ENCODE results near the gene MAP2K6. TPM values are rescaled to one million over a fixed set of nuclear protein-coding genes. Genes with fewer than 3 reads are reported as not detected.
"Not testable (repeated sequence)": the region's sequence is repeated elsewhere in the genome, so short reads cannot be mapped to it uniquely, and the experiment has no call there.

Gene MAP2K6
- total RNA-seq, 1 donor from 2014 or later, result 2.9 TPM

- ATAC-seq; intact Hi-C loops (cut with micrococcal nuclease); DNase-seq: not testable (repeated sequence)
Observed at GRCh38 chr17:69479756-69480155, 65.3 kb downstream of the MAP2K6 start.

- peak; percentile 34 for DNase-seq
- ATAC-seq, result peak; percentile 71
- intact Hi-C loops (cut with micrococcal nuclease), result no loop called here
Observed at GRCh38 chr17:69480245-69480644, 65.7 kb downstream of the MAP2K6 start.

- intact Hi-C loops (cut with micrococcal nuclease), result no loop called here
- peak; percentile 95 for ATAC-seq
Observed at GRCh38 chr17:69485251-69485661, 70.8 kb downstream of the MAP2K6 start.

GRCh38 chr17:69485901-69486643 is 71.6 kb downstream of the MAP2K6 start:
- ATAC-seq, result peak; percentile 47
- DNase-seq, result no peak
- intact Hi-C loops (cut with micrococcal nuclease), result no loop called here

More at GRCh38 chr17:69485251-69485661, 70.8 kb downstream of the MAP2K6 start:
- no peak for DNase-seq

GRCh38 chr17:69486779-69487637 is 72.5 kb downstream of the MAP2K6 start:
- DNase-seq (no peak), ATAC-seq (no peak)
- intact Hi-C loops (cut with micrococcal nuclease), result no loop called here

- DNase-seq, result no peak
- ATAC-seq, result no peak
- intact Hi-C loops (cut with micrococcal nuclease), result no loop called here
Observed at GRCh38 chr17:69489313-69489712, 74.8 kb downstream of the MAP2K6 start.

- DNase-seq (no peak), ATAC-seq (no peak)
- intact Hi-C loops (cut with micrococcal nuclease), result no loop called here
Observed at GRCh38 chr17:69492410-69493071, 78.0 kb downstream of the MAP2K6 start.

GRCh38 chr17:69495787-69496186 is 81.3 kb downstream of the MAP2K6 start:
- intact Hi-C loops (cut with micrococcal nuclease), result no loop called here
- DNase-seq, result no peak
- ATAC-seq, result no peak

- DNase-seq (no peak), ATAC-seq (no peak)
- intact Hi-C loops (cut with micrococcal nuclease), result no loop called here
Observed at GRCh38 chr17:69497161-69497560, 82.7 kb downstream of the MAP2K6 start.

GRCh38 chr17:69499318-69499717 is 84.8 kb downstream of the MAP2K6 start:
- DNase-seq, result no peak
- intact Hi-C loops (cut with micrococcal nuclease), result no loop called here
- no peak for ATAC-seq

- ATAC-seq, result peak; percentile 14
- DNase-seq, result no peak
- intact Hi-C loops (cut with micrococcal nuclease), result no loop called here
Observed at GRCh38 chr17:69500911-69501429, 86.5 kb downstream of the MAP2K6 start.

- intact Hi-C loops (cut with micrococcal nuclease), result no loop called here
- DNase-seq, result no peak
- peak; percentile 82 for ATAC-seq
Observed at GRCh38 chr17:69501591-69502468, 87.3 kb downstream of the MAP2K6 start.

GRCh38 chr17:69503711-69504110 is 89.2 kb downstream of the MAP2K6 start:
- DNase-seq (no peak), ATAC-seq (no peak)
- intact Hi-C loops (cut with micrococcal nuclease), result no loop called here

- peak; percentile 22 for ATAC-seq
- DNase-seq, result no peak
- intact Hi-C loops (cut with micrococcal nuclease), result no loop called here
Observed at GRCh38 chr17:69505740-69506139, 91.2 kb downstream of the MAP2K6 start.

GRCh38 chr17:69506489-69506888 is 92.0 kb downstream of the MAP2K6 start:
- intact Hi-C loops (cut with micrococcal nuclease), result no loop called here

GRCh38 chr17:69508814-69509213 is 94.3 kb downstream of the MAP2K6 start:
- no peak for DNase-seq
- intact Hi-C loops (cut with micrococcal nuclease), result no loop called here
- ATAC-seq, result no peak

More at GRCh38 chr17:69506489-69506888, 92.0 kb downstream of the MAP2K6 start:
- DNase-seq (no peak), ATAC-seq (no peak)

- intact Hi-C loops (cut with micrococcal nuclease), result no loop called here
- ATAC-seq (no peak), DNase-seq (no peak)
Observed at GRCh38 chr17:69511250-69511649, 96.8 kb downstream of the MAP2K6 start.

GRCh38 chr17:69512946-69513345 is 98.4 kb downstream of the MAP2K6 start:
- intact Hi-C loops (cut with micrococcal nuclease), result no loop called here
- DNase-seq, result no peak
- ATAC-seq, result no peak

- no peak for ATAC-seq
- intact Hi-C loops (cut with micrococcal nuclease), result no loop called here
- DNase-seq, result no peak
Observed at GRCh38 chr17:69516225-69516624, 101.7 kb downstream of the MAP2K6 start.
